ENCODE measurements around the gene POU2F2.

- TF ChIP-seq, protein P1, sequence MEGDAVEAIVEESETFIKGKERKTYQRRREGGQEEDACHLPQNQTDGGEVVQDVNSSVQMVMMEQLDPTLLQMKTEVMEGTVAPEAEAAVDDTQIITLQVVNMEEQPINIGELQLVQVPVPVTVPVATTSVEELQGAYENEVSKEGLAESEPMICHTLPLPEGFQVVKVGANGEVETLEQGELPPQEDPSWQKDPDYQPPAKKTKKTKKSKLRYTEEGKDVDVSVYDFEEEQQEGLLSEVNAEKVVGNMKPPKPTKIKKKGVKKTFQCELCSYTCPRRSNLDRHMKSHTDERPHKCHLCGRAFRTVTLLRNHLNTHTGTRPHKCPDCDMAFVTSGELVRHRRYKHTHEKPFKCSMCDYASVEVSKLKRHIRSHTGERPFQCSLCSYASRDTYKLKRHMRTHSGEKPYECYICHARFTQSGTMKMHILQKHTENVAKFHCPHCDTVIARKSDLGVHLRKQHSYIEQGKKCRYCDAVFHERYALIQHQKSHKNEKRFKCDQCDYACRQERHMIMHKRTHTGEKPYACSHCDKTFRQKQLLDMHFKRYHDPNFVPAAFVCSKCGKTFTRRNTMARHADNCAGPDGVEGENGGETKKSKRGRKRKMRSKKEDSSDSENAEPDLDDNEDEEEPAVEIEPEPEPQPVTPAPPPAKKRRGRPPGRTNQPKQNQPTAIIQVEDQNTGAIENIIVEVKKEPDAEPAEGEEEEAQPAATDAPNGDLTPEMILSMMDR (IDR thresholded peaks at IDR 0.05): no peak
- no peak for TF ChIP-seq POLR2A (IDR thresholded peaks at IDR 0.05)
Measured at GRCh38 chr19:42065051-42065450, 67.2 kb downstream of the POU2F2 start.
